Measurements from ENCODE around the gene ZNF423.

- TF ChIP-seq POLR2AphosphoS5 (IDR thresholded peaks at IDR 0.05; ENCODE audit: low read depth) (no peak), REST (IDR thresholded peaks at IDR 0.05; ENCODE audit: unreplicated experiment) (no peak), CTCF (conservative IDR thresholded peaks at IDR 0.05; ENCODE audit: low read depth in 2 of 2) (no peak), CREB1 (CRISPR knock-in tag; IDR thresholded peaks at IDR 0.05; ENCODE audit: low read depth) (no peak), ZNF114 (CRISPR knock-in tag; IDR thresholded peaks at IDR 0.05) (no peak)
These were observed 214.7 kb downstream of the ZNF423 start for GRCh38 chr16:49641250-49641649.
